ENCODE data around the gene ATP6V0C. TPM values are rescaled to one million over a fixed set of nuclear protein-coding genes. Genes with fewer than 3 reads are reported as not detected.
A peak's percentile ranks its signal among the peaks of the same experiment; 100 is the strongest.

The ATP6V0C gene
- polyA plus RNA-seq, 1 experiment, result 32.9 TPM

DNA sequence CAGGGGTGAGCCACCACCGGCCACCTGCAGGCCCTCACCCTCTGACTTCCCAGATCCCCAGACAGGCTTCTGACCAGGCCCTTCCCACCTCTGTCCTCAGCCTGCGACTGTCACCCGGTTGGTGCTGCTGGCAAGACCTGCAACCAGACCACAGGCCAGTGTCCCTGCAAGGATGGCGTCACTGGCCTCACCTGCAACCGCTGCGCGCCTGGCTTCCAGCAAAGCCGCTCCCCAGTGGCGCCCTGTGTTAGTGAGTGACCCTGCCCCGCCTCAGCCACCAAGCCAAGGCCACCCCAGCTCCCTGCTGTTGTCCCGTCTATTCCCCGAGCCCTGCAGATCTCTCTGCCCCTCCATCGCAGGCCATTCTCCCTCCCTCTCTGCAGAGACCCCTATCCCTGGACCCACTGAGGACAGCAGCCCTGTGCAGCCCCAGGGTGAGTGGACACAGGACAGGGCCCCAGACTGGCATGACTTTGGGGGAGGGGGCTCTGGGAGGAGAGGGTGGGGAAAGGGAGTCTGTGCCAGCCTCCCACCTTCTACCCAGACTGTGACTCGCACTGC is 40.8 kb upstream of the ATP6V0C start:
- CTCF ChIA-PET, result interaction anchor here (0.7 to 1.0 kb wide), 2 partner anchors 10 to 29 kb away, joined by 3 to 5 read pairs; no protein-coding TSS in a partner anchor
- TF ChIP-seq CTCF (IDR thresholded peaks at IDR 0.05; ENCODE audit: insufficient read depth, low read depth, low read length), result no peak
- no peak for DNase-seq (ENCODE audit: low read depth)

DNA sequence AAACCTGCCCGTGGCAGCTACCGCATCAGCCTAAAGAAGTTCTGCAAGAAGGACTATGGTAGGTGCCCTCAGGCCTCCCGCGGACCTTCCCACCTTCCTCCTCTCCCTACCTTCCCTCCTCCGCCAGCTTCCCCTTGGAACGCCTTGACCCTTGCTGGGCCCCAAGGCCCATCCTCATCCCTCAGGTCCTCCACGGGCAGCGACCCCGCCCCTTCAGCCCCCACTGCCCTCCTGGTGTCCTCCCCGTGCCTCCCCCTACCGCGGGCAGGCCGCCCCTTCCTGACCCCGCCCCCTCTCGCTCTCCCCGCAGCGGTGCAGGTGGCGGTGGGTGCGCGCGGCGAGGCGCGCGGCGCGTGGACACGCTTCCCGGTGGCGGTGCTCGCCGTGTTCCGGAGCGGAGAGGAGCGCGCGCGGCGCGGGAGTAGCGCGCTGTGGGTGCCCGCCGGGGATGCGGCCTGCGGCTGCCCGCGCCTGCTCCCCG is 40.3 kb upstream of the ATP6V0C start:
- ChIA-PET CTCF (interaction anchor here (0.7 to 1.0 kb wide), 2 partner anchors 10 to 28 kb away, joined by 3 to 5 read pairs; no protein-coding TSS in a partner anchor), POLR2A (no interaction called here)
- DNase-seq (ENCODE audit: low read depth), result no peak
- TF ChIP-seq CTCF (IDR thresholded peaks at IDR 0.05; ENCODE audit: insufficient read depth, low read depth, low read length), result no peak
- Histone ChIP-seq H3K4me3 (ENCODE audit: low read depth, low read length) (peak overlapping the region; percentile 82), H3K27me3 (ENCODE audit: control insufficient read depth, insufficient read depth, low read length) (no peaks in the 10 kb centered on the region), H3K36me3 (ENCODE audit: control insufficient read depth, insufficient read depth, low read length) (no peaks in the 10 kb centered on the region; the same call in 1 of the 2 replicates)

More for the DNA sequence above, 40.8 kb upstream of the ATP6V0C start:
- Histone ChIP-seq H3K4me3 (ENCODE audit: low read depth, low read length) (no peak overlapping the region), H3K27me3 (ENCODE audit: control insufficient read depth, insufficient read depth, low read length) (no peaks in the 10 kb centered on the region), H3K36me3 (ENCODE audit: control insufficient read depth, insufficient read depth, low read length) (no peaks in the 10 kb centered on the region; the same call in 1 of the 2 replicates)
- POLR2A ChIA-PET, result no interaction called here

- H3K4me3 ChIP-seq (ENCODE audit: low read depth, low read length), result peak overlapping the region; percentile 82
- ChIA-PET CTCF (interaction anchor here (0.6 to 1.6 kb wide), 4 partner anchors 15 to 395 kb away, joined by 3 to 9 read pairs (median 4); partner anchors contain the start of gene ABCA3), POLR2A (interaction anchor here (0.5 kb wide), 1 partner anchor 171 kb away, joined by 3 read pairs; no protein-coding TSS in a partner anchor)
- no peaks in the 10 kb centered on the region; the same call in 1 of the 2 replicates for H3K36me3 ChIP-seq (ENCODE audit: control insufficient read depth, insufficient read depth, low read length)
- no peaks in the 10 kb centered on the region for H3K27me3 ChIP-seq (ENCODE audit: control insufficient read depth, insufficient read depth, low read length)
- TF ChIP-seq CTCF (IDR thresholded peaks at IDR 0.05; ENCODE audit: insufficient read depth, low read depth, low read length), result 0 out of 2 replicates have a peak, but pooled peaks have one; percentile 15
- DNase-seq (ENCODE audit: low read depth), result no peak
Observed at GRCh38 chr16:2473999-2474876, 39.5 kb upstream of the ATP6V0C start.

GRCh38 chr16:2474877-2475412 is 38.8 kb upstream of the ATP6V0C start, which contains the start of gene TBC1D24:
Gene TBC1D24 (plus strand): TSS chr16:2475127. CDS start chr16:2496149, 21,022 bp downstream.
- no peak for TF ChIP-seq CTCF (IDR thresholded peaks at IDR 0.05; ENCODE audit: insufficient read depth, low read depth, low read length)
- Histone ChIP-seq H3K4me3 (ENCODE audit: low read depth, low read length) (peak within 1 kb of the TSS; percentile 82), H3K36me3 (ENCODE audit: control insufficient read depth, insufficient read depth, low read length) (peaks cover 2% of the 10 kb centered on the region), H3K27me3 (ENCODE audit: control insufficient read depth, insufficient read depth, low read length) (no peaks in the 10 kb centered on the region)
- no peak for DNase-seq (ENCODE audit: low read depth)
- POLR2A ChIA-PET, result interaction anchor here (0.5 to 0.6 kb wide), 2 partner anchors 171 to 1161 kb away, joined by 3 to 16 read pairs; no protein-coding TSS in a partner anchor
- CTCF ChIA-PET, result interaction anchor here (0.6 to 1.6 kb wide), 4 partner anchors 14 to 395 kb away, joined by 3 to 9 read pairs (median 4); partner anchors contain the start of gene ABCA3

All from BJ (cell line).